Measurements from ENCODE around the gene DAB1. TPM values are rescaled to one million over a fixed set of nuclear protein-coding genes. Genes with fewer than 3 reads are reported as not detected.

DAB1 gene
- total RNA-seq, 1 donor from 2014 or later, result 1.9 TPM

- no peak overlapping the region for H3K4me3 Mint-ChIP-seq
- no peak overlapping the region for H3K27ac Mint-ChIP-seq
- H3K36me3 Mint-ChIP-seq, result no peaks in the 10 kb centered on the region
- peaks cover 40% of the 10 kb centered on the region for H3K27me3 Mint-ChIP-seq (ENCODE audit: low read depth)
- DNase-seq (ENCODE audit: low spot score in 2 of 2, unreplicated experiment in 2 of 2), result no peak
- no peaks in the 10 kb centered on the region for H3K9me3 Mint-ChIP-seq
- TF ChIP-seq, protein P1, sequence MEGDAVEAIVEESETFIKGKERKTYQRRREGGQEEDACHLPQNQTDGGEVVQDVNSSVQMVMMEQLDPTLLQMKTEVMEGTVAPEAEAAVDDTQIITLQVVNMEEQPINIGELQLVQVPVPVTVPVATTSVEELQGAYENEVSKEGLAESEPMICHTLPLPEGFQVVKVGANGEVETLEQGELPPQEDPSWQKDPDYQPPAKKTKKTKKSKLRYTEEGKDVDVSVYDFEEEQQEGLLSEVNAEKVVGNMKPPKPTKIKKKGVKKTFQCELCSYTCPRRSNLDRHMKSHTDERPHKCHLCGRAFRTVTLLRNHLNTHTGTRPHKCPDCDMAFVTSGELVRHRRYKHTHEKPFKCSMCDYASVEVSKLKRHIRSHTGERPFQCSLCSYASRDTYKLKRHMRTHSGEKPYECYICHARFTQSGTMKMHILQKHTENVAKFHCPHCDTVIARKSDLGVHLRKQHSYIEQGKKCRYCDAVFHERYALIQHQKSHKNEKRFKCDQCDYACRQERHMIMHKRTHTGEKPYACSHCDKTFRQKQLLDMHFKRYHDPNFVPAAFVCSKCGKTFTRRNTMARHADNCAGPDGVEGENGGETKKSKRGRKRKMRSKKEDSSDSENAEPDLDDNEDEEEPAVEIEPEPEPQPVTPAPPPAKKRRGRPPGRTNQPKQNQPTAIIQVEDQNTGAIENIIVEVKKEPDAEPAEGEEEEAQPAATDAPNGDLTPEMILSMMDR (IDR thresholded peaks at IDR 0.05; ENCODE audit: unreplicated experiment), result no peak
- no peaks in the 10 kb centered on the region for H3K4me1 Mint-ChIP-seq
These were observed 83.4 kb downstream of the DAB1 start for GRCh38 chr1:57340334-57341070.

- no peaks in the 10 kb centered on the region for H3K36me3 Mint-ChIP-seq
- H3K27me3 Mint-ChIP-seq (ENCODE audit: low read depth), result peaks cover 41% of the 10 kb centered on the region
- TF ChIP-seq, protein P1 (IDR thresholded peaks at IDR 0.05; ENCODE audit: unreplicated experiment), result no peak
- H3K4me1 Mint-ChIP-seq, result no peaks in the 10 kb centered on the region
- H3K9me3 Mint-ChIP-seq, result no peaks in the 10 kb centered on the region
- H3K4me3 Mint-ChIP-seq, result no peak overlapping the region
- no peak overlapping the region for H3K27ac Mint-ChIP-seq
- DNase-seq (ENCODE audit: low spot score in 2 of 2, unreplicated experiment in 2 of 2), result no peak
These were observed 86.2 kb downstream of the DAB1 start for GRCh38 chr1:57337623-57338022.

GRCh38 chr1:57336793-57337192 lies 87.1 kb downstream of the DAB1 start:
- Mint-ChIP-seq H3K27ac (no peak overlapping the region), H3K27me3 (ENCODE audit: low read depth) (peaks cover 34% of the 10 kb centered on the region), H3K4me1 (no peaks in the 10 kb centered on the region), H3K4me3 (no peak overlapping the region), H3K9me3 (no peaks in the 10 kb centered on the region), H3K36me3 (no peaks in the 10 kb centered on the region)
- DNase-seq (ENCODE audit: low spot score in 2 of 2, unreplicated experiment in 2 of 2), result no peak
- TF ChIP-seq, protein P1 (IDR thresholded peaks at IDR 0.05; ENCODE audit: unreplicated experiment), result no peak

DNA sequence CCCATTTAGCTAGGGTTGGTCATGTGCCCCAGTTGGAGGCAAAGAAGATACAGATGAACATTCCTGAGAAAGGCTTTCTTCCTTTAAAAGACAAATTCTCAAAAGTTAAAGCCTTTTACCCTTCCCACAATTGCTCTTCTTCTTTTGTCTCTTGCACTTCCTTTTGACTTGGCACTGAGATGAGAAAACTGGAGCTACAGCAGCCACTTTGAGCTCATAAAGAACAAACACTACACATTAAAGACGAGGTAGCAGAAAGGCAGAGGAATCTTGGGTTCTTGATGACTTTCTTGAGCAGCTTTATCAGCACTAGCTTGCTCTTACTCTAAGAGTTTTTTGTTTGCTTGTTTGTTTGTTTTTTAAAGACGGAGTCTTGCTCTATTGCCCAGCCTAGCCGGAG lies 92.2 kb downstream of the DAB1 start:
- DNase-seq (ENCODE audit: low spot score in 2 of 2, unreplicated experiment in 2 of 2), result no peak
- Mint-ChIP-seq H3K27me3 (ENCODE audit: low read depth) (peaks cover 18% of the 10 kb centered on the region), H3K4me3 (no peak overlapping the region), H3K9me3 (peaks cover 3% of the 10 kb centered on the region), H3K36me3 (no peaks in the 10 kb centered on the region), H3K27ac (no peak overlapping the region), H3K4me1 (peaks cover 2% of the 10 kb centered on the region)
- TF ChIP-seq, protein P1 (IDR thresholded peaks at IDR 0.05; ENCODE audit: unreplicated experiment), result no peak

DNA sequence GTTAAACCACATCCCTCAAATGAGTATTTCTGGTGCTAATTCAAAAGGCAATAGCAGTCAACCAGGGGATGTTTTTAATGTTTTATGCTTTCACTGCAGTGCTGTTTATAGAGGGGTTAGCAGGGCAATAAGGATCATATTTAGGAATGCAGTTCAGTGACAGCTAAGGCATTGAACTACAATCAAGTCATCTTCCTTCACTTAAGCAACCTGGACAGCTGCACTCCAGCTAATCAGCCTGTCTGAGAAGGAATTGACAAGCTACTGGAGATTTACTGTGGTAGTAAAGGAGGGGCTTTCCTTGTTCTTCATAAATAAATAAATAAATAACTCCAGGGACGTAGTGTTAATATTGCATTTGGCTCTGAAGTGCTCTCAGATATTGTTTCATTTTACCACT lies 93.9 kb downstream of the DAB1 start:
- TF ChIP-seq, protein P1 (IDR thresholded peaks at IDR 0.05; ENCODE audit: unreplicated experiment), result no peak
- H3K4me3 Mint-ChIP-seq, result no peak overlapping the region
- H3K27ac Mint-ChIP-seq, result no peak overlapping the region
- H3K36me3 Mint-ChIP-seq, result no peaks in the 10 kb centered on the region
- H3K9me3 Mint-ChIP-seq, result peaks cover 3% of the 10 kb centered on the region
- no peak for DNase-seq (ENCODE audit: low spot score in 2 of 2, unreplicated experiment in 2 of 2)
- H3K4me1 Mint-ChIP-seq, result peaks cover 2% of the 10 kb centered on the region
- H3K27me3 Mint-ChIP-seq (ENCODE audit: low read depth), result peaks cover 7% of the 10 kb centered on the region
